ENCODE measurements around the gene CCDC68. TPM values are rescaled to one million over a fixed set of nuclear protein-coding genes. Genes with fewer than 3 reads are reported as not detected.

CCDC68 gene
- total and polyA plus RNA-seq, 12 donors, result 1.8 to 12.7 (median 3.4) TPM

DNA sequence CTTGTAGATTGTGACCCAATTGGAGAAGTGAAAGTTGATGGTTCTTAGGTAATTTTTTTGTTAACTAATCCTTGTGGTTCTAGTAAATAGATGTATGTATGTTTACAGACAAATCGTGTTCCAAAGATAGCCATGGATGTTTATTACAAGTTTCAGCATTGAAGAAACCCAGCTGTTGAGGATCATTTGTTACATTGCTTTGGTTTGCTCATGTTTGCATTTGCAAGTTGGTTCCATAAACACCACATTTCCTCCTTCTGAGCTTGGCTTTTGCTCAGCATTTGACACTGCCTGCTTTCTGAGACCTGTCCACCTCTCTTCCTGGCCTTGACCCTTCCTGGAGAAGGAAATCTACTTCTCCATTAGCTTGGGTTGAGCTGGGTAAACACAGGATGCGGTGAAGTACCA, 1.8 kb upstream of the CCDC68 start:
- intact Hi-C loops (cut with DNase I), result no loop called here
- Histone ChIP-seq H3K9me3 (no peaks in the 10 kb centered on the region), H3K27me3 (peaks cover 0 to 26% (median 5%) of the 10 kb centered on the region in 7 donors), H3K4me3 (no peak overlapping the region), H3K36me3 (no peaks in the 10 kb centered on the region), H3K27ac (no peak overlapping the region), H3K4me1 (peaks cover 0 to 15% (median 3%) of the 10 kb centered on the region in 9 donors)
- TF ChIP-seq, protein P1, sequence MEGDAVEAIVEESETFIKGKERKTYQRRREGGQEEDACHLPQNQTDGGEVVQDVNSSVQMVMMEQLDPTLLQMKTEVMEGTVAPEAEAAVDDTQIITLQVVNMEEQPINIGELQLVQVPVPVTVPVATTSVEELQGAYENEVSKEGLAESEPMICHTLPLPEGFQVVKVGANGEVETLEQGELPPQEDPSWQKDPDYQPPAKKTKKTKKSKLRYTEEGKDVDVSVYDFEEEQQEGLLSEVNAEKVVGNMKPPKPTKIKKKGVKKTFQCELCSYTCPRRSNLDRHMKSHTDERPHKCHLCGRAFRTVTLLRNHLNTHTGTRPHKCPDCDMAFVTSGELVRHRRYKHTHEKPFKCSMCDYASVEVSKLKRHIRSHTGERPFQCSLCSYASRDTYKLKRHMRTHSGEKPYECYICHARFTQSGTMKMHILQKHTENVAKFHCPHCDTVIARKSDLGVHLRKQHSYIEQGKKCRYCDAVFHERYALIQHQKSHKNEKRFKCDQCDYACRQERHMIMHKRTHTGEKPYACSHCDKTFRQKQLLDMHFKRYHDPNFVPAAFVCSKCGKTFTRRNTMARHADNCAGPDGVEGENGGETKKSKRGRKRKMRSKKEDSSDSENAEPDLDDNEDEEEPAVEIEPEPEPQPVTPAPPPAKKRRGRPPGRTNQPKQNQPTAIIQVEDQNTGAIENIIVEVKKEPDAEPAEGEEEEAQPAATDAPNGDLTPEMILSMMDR (IDR thresholded peaks at IDR 0.05), result no peak
- ATAC-seq (no peak), DNase-seq (no peak)
- 45 to 48% methylated on average over 2 of the region's 2 CpGs for WGBS, 2 donors

DNA sequence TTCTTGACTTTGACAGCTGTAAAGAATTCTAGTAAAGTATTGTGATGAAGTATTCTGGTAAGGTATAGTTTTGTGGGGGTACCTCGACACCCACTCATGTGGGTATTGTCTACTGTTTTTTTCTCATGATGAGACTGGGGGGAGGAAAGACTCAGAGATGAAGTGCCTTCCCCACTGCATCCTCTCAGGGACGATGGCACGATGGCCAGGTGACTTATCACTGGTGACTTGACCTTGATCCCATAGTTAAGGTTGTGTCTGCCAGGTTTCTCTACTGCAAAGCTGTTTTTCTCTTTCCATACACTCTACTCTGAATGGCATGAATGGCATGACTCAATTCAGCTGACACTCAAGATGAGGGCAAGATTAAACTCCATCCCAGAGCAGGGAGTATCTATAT, 936 bp upstream of the CCDC68 start:
- intact Hi-C loops (cut with DNase I), result no loop called here
- H3K9me3 ChIP-seq, result no peaks in the 10 kb centered on the region
- TF ChIP-seq, protein P1 (IDR thresholded peaks at IDR 0.05), result no peak
- 66 to 77% methylated on average over 3 of the region's 3 CpGs for WGBS, 2 donors
- ATAC-seq, result no peak
- no peaks in the 10 kb centered on the region for H3K36me3 ChIP-seq
- no peak overlapping the region for H3K4me3 ChIP-seq
- peaks cover 0 to 15% (median 3%) of the 10 kb centered on the region in 9 donors for H3K4me1 ChIP-seq
- peaks cover 0 to 26% (median 5%) of the 10 kb centered on the region in 7 donors for H3K27me3 ChIP-seq
- peak overlapping the region in 1 of 10 donors; percentile 86 for H3K27ac ChIP-seq
- no peak for DNase-seq

DNA sequence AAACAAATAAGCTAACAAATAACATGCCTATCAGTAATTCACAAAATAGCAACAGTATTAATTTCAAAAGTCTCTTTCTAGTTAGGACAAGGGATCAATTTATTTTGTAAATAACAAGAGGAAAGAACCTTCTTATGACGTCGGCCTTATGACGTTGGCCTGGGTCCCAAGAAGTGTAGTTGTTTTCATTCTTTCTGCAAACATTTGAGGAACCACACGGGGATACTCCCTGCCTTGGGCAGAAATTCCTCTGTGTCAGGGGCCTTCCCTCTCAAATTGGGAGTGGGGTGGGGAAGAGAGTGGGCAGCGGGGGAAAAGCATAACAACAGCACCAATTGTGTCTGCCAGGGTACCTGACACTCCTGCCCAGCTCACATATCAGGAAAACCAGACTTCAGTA, 1.3 kb downstream of the CCDC68 start:
- Histone ChIP-seq H3K27ac (peak overlapping the region in 6 of 10 donors; percentile 78 to 90 (median 83)), H3K9me3 (no peaks in the 10 kb centered on the region), H3K36me3 (no peaks in the 10 kb centered on the region), H3K27me3 (peaks cover 0 to 26% (median 5%) of the 10 kb centered on the region in 7 donors), H3K4me1 (peaks cover 0 to 15% (median 3%) of the 10 kb centered on the region in 9 donors), H3K4me3 (peak overlapping the region; percentile 43 to 73 (median 58))
- DNase-seq (no peak), ATAC-seq (peak in 3 of 8 donors; percentile 26 to 49 (median 48))
- TF ChIP-seq, protein P1 (IDR thresholded peaks at IDR 0.05), result no peak
- intact Hi-C loops (cut with DNase I), result no loop called here
- 56 to 65% methylated on average over 5 of the region's 5 CpGs for WGBS, 2 donors

DNA sequence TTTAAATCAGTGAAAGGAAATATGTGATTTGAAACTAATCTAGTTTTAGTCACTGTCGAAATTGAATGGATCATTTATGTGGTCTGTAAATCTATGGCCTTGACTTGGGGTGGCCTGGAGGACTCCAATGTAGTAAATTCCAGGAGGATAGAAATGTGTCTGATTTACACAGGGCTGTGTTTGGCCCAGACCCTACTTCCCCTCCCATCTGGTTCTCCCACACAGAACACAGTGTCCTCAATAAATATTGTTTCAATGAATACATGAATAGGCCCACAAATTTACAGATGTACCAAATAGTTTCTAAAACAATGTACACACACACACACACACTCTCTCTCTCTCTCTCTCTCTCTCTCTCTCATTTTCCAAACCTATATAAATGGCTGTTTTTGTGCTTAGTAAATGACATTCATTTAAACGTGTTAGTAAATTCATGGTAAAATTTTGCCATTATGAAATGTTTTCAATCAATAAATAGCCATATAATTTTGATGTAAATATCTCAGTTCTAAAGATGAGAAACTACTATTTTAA, 1.9 kb downstream of the CCDC68 start:
- 52 to 62% methylated on average over 2 of the region's 2 CpGs for WGBS, 2 donors
- Histone ChIP-seq H3K27me3 (peaks cover 0 to 26% (median 5%) of the 10 kb centered on the region in 7 donors), H3K4me3 (peak overlapping the region in 5 of 10 donors; percentile 51 to 73 (median 64)), H3K27ac (peak overlapping the region in 6 of 10 donors; percentile 25 to 90 (median 83)), H3K4me1 (peaks cover 0 to 15% (median 3%) of the 10 kb centered on the region in 9 donors), H3K9me3 (no peaks in the 10 kb centered on the region), H3K36me3 (no peaks in the 10 kb centered on the region)
- TF ChIP-seq, protein P1 (IDR thresholded peaks at IDR 0.05), result no peak
- intact Hi-C loops (cut with DNase I), result no loop called here
- ATAC-seq (peak in 2 of 8 donors; percentile 39 to 79), DNase-seq (no peak)
